HG02678 (cell line): Measurements from ENCODE around the gene POLK.
"Not testable (repeated sequence)": the region's sequence is repeated elsewhere in the genome, so short reads cannot be mapped to it uniquely, and the experiment has no call there.

Experiments
- ATAC-seq: cut with Tn5 transposase; IDR thresholded peaks from one replicate; pipeline ENCODE4 v1.9.1; 2021; ENCODE audit warnings: mild to moderate bottlenecking, moderate library complexity; ENCODE audit not compliant: unreplicated experiment

Gene POLK

GRCh38 chr5:75603821-75604220 lies 92.1 kb downstream of the POLK start:
- ATAC-seq, result no peak

- ATAC-seq, result not testable (repeated sequence)
Measured at GRCh38 chr5:75607341-75607740, 95.7 kb downstream of the POLK start.

- ATAC-seq, result no peak
Measured at GRCh38 chr5:75608870-75609269, 97.2 kb downstream of the POLK start.

GRCh38 chr5:75610201-75610600 lies 98.5 kb downstream of the POLK start:
- no peak for ATAC-seq

DNA sequence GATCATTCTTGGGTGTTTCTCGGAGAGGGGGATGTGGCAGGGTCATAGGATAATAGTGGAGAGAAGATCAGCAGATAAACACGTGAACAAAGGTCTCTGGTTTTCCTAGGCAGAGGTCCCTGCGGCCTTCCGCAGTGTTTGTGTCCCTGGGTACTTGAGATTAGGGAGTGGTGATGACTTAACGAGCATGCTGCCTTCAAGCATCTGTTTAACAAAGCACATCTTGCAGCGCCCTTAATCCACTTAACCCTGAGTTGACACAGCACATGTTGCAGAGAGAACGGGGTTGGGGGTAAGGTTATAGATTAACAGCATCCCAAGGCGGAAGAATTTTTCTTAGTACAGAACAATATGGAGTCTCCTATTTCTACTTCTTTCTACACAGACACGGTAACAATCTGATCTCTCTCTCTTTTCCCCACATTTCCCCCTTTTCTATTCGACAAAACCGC lies 99.2 kb downstream of the POLK start:
- ATAC-seq, result not testable (repeated sequence)

GRCh38 chr5:75611311-75612225 lies 99.9 kb downstream of the POLK start, which contains the start of gene ANKDD1B:
Gene ANKDD1B (plus strand): TSS chr5:75611453. CDS start chr5:75611635, 182 bp downstream.
- ATAC-seq, result no peak

- ATAC-seq, result no peak
Measured at GRCh38 chr5:75612226-75612569, 100.5 kb downstream of the POLK start.

- no peak for ATAC-seq
Measured at GRCh38 chr5:75612901-75613300, 101.2 kb downstream of the POLK start.

- ATAC-seq, result no peak
Measured at GRCh38 chr5:75614176-75614575, 102.5 kb downstream of the POLK start.

GRCh38 chr5:75616371-75616881 lies 104.7 kb downstream of the POLK start:
- ATAC-seq, result no peak

DNA sequence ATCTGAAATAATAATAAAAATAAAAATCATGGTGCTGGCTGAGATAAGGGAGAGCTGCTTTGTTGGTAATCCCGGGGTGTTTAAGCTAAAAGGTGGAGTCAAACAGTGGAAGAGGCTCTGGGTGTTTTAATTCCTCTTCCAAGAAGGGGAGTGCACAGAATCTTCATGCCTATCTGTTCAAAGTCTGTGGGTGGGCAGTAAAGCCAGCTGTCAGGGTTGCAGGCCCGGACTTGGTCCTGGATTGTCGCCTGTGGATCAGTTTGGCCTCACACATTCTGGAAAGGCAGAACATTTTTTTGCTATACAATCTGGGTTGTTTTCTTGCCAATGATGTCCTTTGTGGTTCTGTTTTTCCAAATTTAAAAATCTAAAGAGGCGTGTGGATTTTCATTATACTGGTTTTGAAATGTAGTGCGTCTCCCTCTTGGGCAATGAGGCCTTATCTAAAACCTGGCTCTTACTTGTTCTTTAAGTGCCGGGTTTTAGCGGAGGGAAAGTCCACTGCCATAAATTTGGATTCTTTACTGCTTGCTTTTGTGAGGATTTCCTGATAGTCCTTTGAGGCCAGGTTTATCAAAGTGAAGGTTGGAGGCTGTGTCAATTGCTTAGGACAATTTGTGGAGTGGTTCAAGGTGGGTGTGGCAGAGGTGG lies 105.4 kb downstream of the POLK start:
- ATAC-seq, result no peak

GRCh38 chr5:75617736-75618352 lies 106.2 kb downstream of the POLK start:
- ATAC-seq, result no peak

DNA sequence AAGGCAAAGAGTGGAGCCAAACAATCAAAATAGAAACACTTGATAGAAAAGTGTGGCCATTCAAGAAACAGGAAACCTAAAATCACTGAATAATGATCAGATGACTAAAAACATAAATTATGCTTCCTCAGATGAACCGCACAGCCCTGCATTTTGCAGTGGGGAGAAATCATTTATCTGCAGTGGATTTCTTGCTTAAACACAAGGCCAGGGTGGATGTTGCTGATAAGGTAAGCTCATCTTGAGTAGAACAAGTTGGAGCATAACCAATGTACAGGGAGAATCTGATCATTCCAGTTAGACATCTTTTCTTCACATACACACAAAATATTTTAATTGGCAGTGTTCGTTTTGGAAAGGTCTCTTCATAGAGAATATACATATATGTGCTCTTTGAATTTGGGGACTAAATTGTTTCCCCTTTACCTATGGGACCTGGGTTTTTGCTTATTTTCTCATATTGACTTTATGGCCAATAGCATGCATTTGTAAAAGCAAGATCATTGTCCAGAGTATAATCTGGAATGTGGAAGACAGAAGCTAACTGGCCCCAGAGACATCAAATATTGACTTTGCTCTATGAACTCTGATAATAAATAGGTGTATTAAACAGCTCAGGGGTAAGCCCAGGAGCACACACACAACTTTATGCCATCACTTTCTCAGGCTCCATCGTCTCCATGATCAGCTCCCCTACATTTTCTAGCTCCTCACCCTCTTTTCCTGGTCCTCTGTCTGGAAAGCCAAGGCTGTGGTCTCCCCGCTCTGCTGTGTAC lies 108.7 kb downstream of the POLK start:
- ATAC-seq, result no peak

GRCh38 chr5:75622564-75622963 lies 110.9 kb downstream of the POLK start:
- ATAC-seq, result no peak

- ATAC-seq, result no peak
Measured at GRCh38 chr5:75623846-75624245, 112.2 kb downstream of the POLK start.

- no peak for ATAC-seq
Measured at GRCh38 chr5:75626959-75627358, 115.3 kb downstream of the POLK start.

DNA sequence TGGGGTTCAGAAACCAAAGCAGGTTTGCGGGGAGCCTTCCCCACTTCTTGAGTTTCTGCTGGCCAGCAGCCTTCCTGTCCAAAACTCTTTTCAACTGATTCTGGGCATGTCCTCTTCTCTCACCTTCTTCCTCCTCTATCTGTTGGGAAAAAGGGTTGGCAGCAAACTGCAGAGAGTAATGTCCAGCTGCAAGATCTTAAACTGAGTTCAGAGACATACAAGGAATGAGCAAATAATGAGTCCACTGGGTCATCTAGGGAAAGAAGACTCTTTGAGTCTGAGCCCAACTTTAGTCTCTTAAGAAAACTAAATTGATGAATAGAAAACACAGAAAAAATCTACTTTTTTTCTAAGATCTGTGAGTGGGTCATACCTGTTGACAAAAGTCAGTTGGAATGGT lies 116.1 kb downstream of the POLK start:
- ATAC-seq, result no peak

- ATAC-seq, result no peak
Measured at GRCh38 chr5:75630875-75631274, 119.2 kb downstream of the POLK start.

- no peak for ATAC-seq
Measured at GRCh38 chr5:75632321-75632720, 120.6 kb downstream of the POLK start.

DNA sequence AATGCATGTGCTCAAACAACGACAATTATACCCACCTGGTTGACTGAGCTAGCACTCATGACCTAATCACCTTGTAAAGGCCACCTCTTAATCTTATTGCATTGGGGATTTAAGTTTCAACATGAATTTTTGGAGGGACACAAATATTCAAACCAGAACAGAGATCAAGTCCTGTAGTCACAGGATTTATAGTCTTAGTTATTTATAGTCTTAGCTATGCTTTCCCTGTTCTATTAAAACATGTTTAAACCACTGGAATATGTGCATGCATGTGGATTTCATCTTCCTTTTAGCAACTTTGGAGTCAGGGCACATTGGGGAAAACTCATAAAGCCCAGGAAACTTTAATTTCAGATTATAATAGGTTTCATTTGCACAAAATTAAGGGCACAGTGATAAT lies 126.3 kb downstream of the POLK start:
- no peak for ATAC-seq
